Head of caudate nucleus (tissue), 42 donors: Measurements from ENCODE around the gene SLC25A21.
"Not testable (repeated sequence)": the region's sequence is repeated elsewhere in the genome, so short reads cannot be mapped to it uniquely, and the experiment has no call there.

ENCODE experiments used
- DNase-seq, 42 donors: peaks; one replicate each; pipeline versions ENCODE4 v3.0.0 to v3.0.0-alpha.2; 2020 to 2021; ENCODE audit warnings: mixed read lengths in 7 of 42
- intact Hi-C: fragments of 100-400 bp; cut with DNase I; formaldehyde crosslinking; loops from one replicate; pipeline ENCODE4 v1.15.0; 2022

The SLC25A21 gene

GRCh38 chr14:37172024-37172869, at the start of gene SLC25A21:
TSS of gene SLC25A21 (minus strand) at chr14:37172606.
- peak; percentile 54 to 91 (median 76) for DNase-seq
- intact Hi-C loops, result no loop called here

DNA sequence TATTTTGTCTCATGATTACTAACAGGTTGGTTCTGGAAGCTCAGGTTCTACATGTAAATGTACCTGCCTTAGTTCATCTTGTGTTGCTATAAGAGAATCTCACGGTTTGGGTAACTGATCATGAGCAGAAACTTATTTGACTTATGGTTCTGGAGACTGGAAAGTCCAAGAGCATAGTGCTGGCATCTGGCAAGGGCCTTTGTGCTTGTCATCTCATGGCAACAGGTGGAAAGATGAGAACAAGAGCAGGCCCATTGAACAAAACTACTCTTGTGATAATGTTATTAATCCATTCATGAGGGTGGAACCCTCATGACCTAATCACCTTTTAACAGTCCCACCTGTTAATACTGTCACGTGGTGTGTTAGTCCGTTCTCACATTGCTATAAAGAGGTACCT, 48.7 kb upstream of the SLC25A21 start:
- no peak for DNase-seq
- intact Hi-C loops, result no loop called here

GRCh38 chr14:37215345-37215744, 42.9 kb upstream of the SLC25A21 start:
- DNase-seq, result no peak
- intact Hi-C loops, result no loop called here

DNA sequence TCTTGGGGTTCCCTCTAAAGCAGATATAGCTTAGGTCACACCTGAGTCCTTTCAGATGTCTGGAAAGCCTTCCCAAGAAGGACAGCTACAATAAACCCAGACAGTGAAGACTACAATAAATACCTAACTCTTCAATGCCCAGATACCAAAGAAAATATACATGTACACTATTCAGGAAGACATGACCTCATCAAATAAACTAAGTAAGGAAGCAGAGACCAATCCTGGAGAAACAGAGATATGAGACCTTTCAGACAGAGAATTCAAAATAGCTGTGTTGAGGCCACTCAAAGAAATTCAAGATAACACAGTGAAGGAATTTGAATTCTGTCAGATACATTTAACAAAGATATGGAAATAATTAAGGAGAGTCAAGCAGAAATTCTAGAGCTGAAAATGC, 40.6 kb upstream of the SLC25A21 start:
- no peak for DNase-seq
- intact Hi-C loops, result no loop called here

DNA sequence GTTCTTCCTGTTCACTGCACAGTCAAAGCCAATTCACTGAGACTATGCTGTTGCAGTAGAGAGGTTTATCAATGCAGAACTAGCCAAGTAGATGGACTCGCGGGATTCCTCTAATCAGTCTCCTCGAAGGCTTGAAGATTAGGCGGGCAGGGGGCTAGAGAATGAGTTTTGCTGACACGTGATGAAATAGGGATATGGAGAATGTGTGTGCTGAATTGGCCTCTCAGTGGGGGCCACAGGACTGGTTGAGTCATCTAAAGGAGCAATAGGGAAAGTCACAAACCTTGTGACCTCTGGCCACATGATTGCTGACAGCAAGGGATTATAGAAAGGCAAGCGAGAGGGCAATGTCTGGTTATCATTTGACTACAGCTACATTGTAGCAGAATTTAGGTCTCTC, 38.0 kb upstream of the SLC25A21 start:
- intact Hi-C loops, result no loop called here
- no peak for DNase-seq

DNA sequence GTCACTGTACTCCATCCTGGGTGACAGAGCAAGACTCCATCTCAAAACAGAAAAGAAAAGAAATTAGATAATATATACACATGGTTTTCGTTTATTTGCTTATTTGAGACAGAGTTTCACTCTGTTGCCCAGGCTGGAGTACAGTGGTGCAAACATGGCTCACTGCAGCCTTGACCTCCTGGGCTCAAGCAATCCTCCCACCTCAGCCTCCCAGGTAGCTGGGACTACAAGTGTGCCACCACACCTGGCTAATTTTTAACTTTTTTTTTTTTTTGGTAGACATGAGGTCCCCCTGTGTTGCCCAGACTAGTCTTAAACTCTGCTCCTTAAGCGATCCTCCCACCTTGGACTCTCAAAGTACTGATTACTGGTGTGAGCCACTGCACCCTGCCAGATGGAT, 37.2 kb upstream of the SLC25A21 start:
- intact Hi-C loops, result not testable (repeated sequence)

GRCh38 chr14:37205623-37206605, 33.5 kb upstream of the SLC25A21 start:
- intact Hi-C loops, DNase-seq: not testable (repeated sequence)

More for the DNA sequence above, 37.2 kb upstream of the SLC25A21 start:
- DNase-seq, result not testable (repeated sequence)

DNA sequence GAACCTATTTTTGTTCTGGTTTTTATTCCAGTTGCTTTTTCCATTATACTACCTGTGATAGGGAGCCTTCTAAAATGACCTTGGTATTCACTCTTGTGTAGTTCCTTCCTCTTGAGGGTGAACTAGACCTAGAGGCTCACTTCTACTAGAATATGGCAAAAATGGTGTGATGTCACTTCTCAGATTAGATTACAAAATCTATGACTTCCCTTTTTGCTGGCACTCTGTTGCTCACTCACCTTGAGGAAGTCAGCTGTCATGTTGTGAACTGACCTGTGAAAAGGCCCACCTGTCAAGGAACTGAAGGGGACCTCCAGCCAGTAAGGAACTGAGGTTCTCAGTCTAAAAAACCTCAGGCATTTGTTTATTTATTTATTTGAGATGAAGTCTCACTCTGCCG, 31.0 kb upstream of the SLC25A21 start:
- DNase-seq, result no peak
- intact Hi-C loops, result no loop called here

- intact Hi-C loops, result no loop called here
- DNase-seq, result no peak
These were observed 30.4 kb upstream of the SLC25A21 start for GRCh38 chr14:37202812-37203211.

GRCh38 chr14:37202265-37202664, 29.9 kb upstream of the SLC25A21 start:
- intact Hi-C loops, result no loop called here
- DNase-seq, result no peak

- intact Hi-C loops, result no loop called here
These were observed 29.3 kb upstream of the SLC25A21 start for GRCh38 chr14:37201724-37202123.

DNA sequence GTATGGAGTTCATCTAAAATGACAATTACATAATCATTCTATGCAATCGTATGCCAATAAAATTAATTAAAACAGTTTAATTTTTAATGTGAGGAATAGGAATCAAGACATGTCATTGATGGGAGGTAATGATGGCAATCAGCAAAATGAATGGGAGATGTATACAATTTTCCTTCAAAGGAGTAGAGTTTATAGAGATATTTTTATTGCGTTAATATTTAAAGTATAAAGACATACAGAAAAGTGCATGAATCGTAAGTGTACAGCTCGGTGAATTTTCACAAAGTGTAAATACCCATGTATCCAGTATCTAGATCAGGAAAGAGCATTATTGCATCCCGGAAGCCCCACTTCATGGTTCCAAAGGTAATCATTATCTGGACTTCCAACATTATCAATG, 26.5 kb upstream of the SLC25A21 start:
- intact Hi-C loops, result no loop called here
- DNase-seq, result no peak

More at GRCh38 chr14:37201724-37202123, 29.3 kb upstream of the SLC25A21 start:
- DNase-seq, result no peak

DNA sequence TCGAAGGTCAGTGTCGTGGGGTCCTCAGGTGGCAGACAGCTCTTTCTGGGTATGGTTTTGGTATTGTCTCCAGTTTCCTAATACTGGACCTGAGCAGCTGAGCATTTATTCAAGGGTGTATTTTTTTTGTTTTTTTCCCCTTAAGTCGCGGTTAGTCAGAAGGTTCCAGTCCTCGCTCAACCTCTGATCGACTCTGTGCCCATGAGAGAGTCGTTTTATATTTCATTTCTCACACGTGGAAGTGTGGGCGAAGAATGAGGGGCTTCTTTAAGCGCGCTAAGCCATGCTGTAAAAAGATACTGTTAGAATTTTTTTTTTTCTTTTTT, 25.8 kb upstream of the SLC25A21 start:
- peak in 1 of 42 donors; percentile 10 for DNase-seq
- intact Hi-C loops, result no loop called here

DNA sequence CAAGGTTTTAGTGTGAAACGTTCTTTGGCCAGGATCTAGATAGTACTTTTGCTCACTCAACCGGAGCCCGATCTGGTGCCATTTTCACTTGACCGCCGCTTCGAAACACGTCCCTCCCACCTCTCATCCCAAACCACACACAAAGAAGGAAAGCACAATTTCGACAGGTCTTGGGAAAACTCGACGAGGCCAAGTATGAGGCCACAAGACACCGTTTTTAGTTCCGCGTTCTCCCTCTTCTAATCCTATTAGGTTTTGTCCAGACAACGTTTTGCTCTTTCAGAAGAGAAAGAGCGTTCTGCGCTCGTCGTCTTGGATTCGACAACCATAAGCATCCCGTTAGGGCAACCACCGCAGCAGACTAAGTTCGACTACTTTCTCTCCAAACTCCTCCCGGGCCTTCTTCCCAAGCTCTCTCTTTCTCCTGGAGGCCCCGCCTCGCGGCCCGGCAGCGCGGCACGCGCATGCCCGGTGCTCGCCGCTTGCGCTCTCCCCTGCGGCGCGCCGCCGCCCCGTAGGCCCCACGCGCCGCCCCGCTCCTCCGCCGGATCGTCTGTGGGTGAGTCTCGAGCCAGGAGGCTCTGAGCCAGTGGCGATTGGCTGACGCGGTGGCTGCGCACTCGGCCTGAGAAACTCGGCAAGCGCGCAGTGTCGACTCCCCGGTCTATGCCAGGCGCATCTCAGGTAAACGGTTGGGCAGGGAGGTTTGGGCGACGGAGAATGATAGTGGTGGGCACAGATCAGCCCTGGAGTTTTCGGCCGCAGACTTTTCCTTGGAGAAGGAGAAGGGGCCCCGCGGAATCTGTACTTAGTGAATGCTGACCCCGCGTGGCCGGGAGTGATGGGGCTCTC, 25.2 kb upstream of the SLC25A21 start, which contains the start of gene MIPOL1:
Gene MIPOL1, plus strand, starts transcription at position 517 of the 852 bp plus-strand sequence. CDS start 49,952 bp downstream, outside the sequence.
- intact Hi-C loops, result no loop called here
- DNase-seq, result peak; percentile 52 to 94 (median 86)

DNA sequence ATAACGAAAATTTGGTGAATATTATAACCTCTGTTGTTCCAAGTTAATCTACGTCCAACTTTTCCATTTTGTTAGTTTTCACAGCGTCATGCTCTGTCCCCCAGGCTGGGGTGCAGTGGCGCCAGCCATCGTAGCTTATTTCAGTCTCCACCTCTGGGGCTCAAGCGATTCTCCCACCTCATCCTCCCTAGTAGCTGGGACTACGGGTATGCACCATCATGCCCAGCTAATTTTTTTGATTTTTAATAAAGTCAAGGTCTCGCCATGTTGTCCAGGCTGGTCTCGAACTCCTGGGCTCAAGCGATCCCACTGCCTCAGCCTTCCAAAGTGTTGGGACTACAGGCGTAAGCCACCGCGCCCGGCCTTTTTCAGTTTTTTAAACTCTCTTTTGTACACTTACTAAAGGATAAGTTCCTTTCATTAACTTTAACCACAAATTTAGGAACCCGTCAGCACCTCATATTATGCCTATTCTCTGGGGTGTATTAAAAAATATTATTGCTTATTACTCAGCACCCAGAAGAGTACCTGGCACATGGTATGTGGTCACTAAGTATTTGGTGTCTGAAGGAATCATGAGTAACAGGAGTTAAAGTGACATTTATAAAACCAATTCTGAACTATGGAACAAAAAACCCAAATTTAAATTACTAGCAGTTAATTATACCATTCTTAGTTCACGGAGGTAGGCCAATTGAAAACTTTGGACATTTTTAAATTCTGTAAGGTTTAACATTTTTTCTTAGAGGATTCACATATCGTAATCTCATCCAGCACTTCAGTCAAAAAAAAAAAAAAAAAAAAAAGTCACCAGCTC, 24.4 kb upstream of the SLC25A21 start:
- intact Hi-C loops, result no loop called here
- no peak for DNase-seq

- intact Hi-C loops, result no loop called here
- no peak for DNase-seq
These were observed 22.9 kb upstream of the SLC25A21 start for GRCh38 chr14:37195327-37195726.

DNA sequence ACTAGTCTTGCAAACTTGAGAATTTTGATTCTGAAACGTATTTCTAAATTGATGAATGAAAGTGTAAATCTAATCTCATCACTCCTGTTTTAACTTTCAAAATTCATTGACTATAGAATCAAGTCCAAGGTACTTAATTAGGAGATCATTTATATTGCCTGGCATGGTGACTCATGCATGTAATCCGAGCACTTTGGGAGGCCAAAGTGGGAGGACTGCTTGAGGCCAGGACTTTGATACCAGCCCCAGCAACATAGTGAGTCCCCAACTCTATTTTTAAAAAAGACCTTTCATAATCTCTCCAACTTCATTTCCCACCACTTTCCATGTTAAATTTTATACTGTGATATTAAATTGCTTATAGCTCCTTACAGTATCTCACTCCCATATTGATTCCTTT, 22.3 kb upstream of the SLC25A21 start:
- no peak for DNase-seq
- intact Hi-C loops, result no loop called here

GRCh38 chr14:37189733-37190132, 17.3 kb upstream of the SLC25A21 start:
- DNase-seq, intact Hi-C loops: not testable (repeated sequence)
